Gastrocnemius medialis (tissue), 4 donors: Measurements from ENCODE around the gene RSPH1. TPM values are rescaled to one million over a fixed set of nuclear protein-coding genes. Genes with fewer than 3 reads are reported as not detected.

Experiments
- ATAC-seq, 2 donors: fragments of 150-250 bp; one replicate each; pipeline ENCODE4 v1.9.1; 2016
- DNase-seq, 2 donors: peaks; one replicate each; pipeline ENCODE4 v3.0.0-alpha.2; 2019
- H3K27ac ChIP-seq, 4 donors: fragments of 200-600 bp; sonication (generic); 1 replicate in 1 of 4; 2 replicates in 3 of 4; pipeline ENCODE4 v1.5.1; 2016 to 2018; ENCODE audit warnings: mild to moderate bottlenecking in 2 of 4, moderate library complexity in 1 of 4
- H3K27me3 ChIP-seq, 3 donors: fragments of 200-600 bp; sonication (generic) in 2 of 3; 1 replicate in 1 of 3; 2 replicates in 2 of 3; pipeline versions ENCODE4 v1.5.1 to v1.6.0; 2016 to 2019; ENCODE audit warnings: mild to moderate bottlenecking in 1 of 3, moderate library complexity in 1 of 3
- H3K36me3 ChIP-seq, 2 donors: fragments of 200-600 bp; sonication (generic) in 1 of 2; one replicate each; pipeline ENCODE4 v1.5.1; 2017 to 2018
- H3K4me1 ChIP-seq, 2 donors: fragments of 200-600 bp; sonication (generic) in 1 of 2; one replicate each; pipeline ENCODE4 v1.5.1; 2016 to 2017; ENCODE audit warnings: mild to moderate bottlenecking in 2 of 2
- H3K4me3 ChIP-seq, 4 donors: fragments of 200-600 bp; sonication (generic) in 3 of 4; 1 replicate in 1 of 4; 2 replicates in 3 of 4; pipeline ENCODE4 v1.5.1; 2016 to 2019; ENCODE audit warnings: mild to moderate bottlenecking in 2 of 4
- H3K9me3 ChIP-seq, 3 donors: fragments of 200-600 bp; sonication (generic) in 2 of 3; 1 replicate in 1 of 3; 2 replicates in 2 of 3; pipeline ENCODE4 v1.5.1; 2016 to 2019
- POLR2A ChIP-seq, 2 donors: fragments of 450-650 bp; IDR thresholded peaks; one replicate each; pipeline ENCODE4 v1.6.1; 2017; ENCODE audit warnings: antibody characterized with exemption in 2 of 2, mild to moderate bottlenecking in 2 of 2, moderate library complexity in 2 of 2
- in situ Hi-C, 4 donors: fragments of 200-750 bp; cut with MboI; loops; one replicate each; pipeline versions ENCODE4 v1.15.0 to v1.8.0; 2017; ENCODE audit warnings: low sequenced_read_pairs in 4 of 4
- intact Hi-C: fragments of 100-400 bp; cut with DNase I; formaldehyde crosslinking; loops from one replicate; pipeline ENCODE4 v1.15.1; 2023; ENCODE audit warnings: low total_unique reads
- total RNA-seq, 4 donors: library from RNA; depleted of rRNA; stranded (reverse); fragments of >200 nt; gene quantifications; one replicate each; pipeline versions ENCODE4 v1.1.0 to v1.2.3, GENCODE V29; 2016
- TF ChIP-seq, protein P1 (sequence below), 5 experiments: fragments of 450-650 bp in 3 of 5; fragments of 200-600 bp in 2 of 5; sonication (generic) in 2 of 5; IDR thresholded peaks in 4 of 5; conservative IDR thresholded peaks in 1 of 5; 1 replicate in 4 of 5; 2 replicates in 1 of 5; pipeline ENCODE4 v1.5.1; 2016 to 2019; ENCODE audit warnings: antibody characterized with exemption in 5 of 5, mild to moderate bottlenecking in 3 of 5, moderate library complexity in 3 of 5

The RSPH1 gene
- total RNA-seq, 4 donors from 2014 or later, result 0.29 TPM; not detected in 3

- TF ChIP-seq, protein P1, sequence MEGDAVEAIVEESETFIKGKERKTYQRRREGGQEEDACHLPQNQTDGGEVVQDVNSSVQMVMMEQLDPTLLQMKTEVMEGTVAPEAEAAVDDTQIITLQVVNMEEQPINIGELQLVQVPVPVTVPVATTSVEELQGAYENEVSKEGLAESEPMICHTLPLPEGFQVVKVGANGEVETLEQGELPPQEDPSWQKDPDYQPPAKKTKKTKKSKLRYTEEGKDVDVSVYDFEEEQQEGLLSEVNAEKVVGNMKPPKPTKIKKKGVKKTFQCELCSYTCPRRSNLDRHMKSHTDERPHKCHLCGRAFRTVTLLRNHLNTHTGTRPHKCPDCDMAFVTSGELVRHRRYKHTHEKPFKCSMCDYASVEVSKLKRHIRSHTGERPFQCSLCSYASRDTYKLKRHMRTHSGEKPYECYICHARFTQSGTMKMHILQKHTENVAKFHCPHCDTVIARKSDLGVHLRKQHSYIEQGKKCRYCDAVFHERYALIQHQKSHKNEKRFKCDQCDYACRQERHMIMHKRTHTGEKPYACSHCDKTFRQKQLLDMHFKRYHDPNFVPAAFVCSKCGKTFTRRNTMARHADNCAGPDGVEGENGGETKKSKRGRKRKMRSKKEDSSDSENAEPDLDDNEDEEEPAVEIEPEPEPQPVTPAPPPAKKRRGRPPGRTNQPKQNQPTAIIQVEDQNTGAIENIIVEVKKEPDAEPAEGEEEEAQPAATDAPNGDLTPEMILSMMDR (IDR thresholded peaks at IDR 0.05 in 4 of 5, conservative IDR thresholded peaks at IDR 0.05 in 1 of 5), result no peak
- no peak for TF ChIP-seq POLR2A (IDR thresholded peaks at IDR 0.05)
- DNase-seq, result no peak
- Histone ChIP-seq H3K4me1 (no peaks in the 10 kb centered on the region), H3K27me3 (peaks cover 0 to 17% (median 14%) of the 10 kb centered on the region in 3 donors), H3K27ac (no peak overlapping the region), H3K4me3 (no peak overlapping the region), H3K36me3 (no peaks in the 10 kb centered on the region), H3K9me3 (no peaks in the 10 kb centered on the region)
- ATAC-seq, result no peak
- intact Hi-C loops, result no loop called here
- in situ Hi-C loops, result loop anchor here in 1 of 4 donors (25.0 kb wide), 1 partner anchor 95 kb away; no protein-coding TSS in a partner anchor
Observed at GRCh38 chr21:42432695-42433094, 63.3 kb downstream of the RSPH1 start.

GRCh38 chr21:42431196-42431595 lies 64.8 kb downstream of the RSPH1 start:
- DNase-seq (no peak), ATAC-seq (no peak)
- H3K27me3 ChIP-seq, result peaks cover 0 to 16% (median 13%) of the 10 kb centered on the region in 3 donors
- in situ Hi-C loops (loop anchor here in 1 of 4 donors (25.0 kb wide), 1 partner anchor 94 kb away; no protein-coding TSS in a partner anchor), intact Hi-C loops (no loop called here)
- H3K27ac ChIP-seq, result no peak overlapping the region
- H3K36me3 ChIP-seq, result no peaks in the 10 kb centered on the region
- H3K9me3 ChIP-seq, result no peaks in the 10 kb centered on the region
- H3K4me1 ChIP-seq, result no peaks in the 10 kb centered on the region
- TF ChIP-seq, protein P1 (IDR thresholded peaks at IDR 0.05 in 4 of 5, conservative IDR thresholded peaks at IDR 0.05 in 1 of 5), result no peak
- TF ChIP-seq POLR2A (IDR thresholded peaks at IDR 0.05), result no peak
- H3K4me3 ChIP-seq, result no peak overlapping the region

DNA sequence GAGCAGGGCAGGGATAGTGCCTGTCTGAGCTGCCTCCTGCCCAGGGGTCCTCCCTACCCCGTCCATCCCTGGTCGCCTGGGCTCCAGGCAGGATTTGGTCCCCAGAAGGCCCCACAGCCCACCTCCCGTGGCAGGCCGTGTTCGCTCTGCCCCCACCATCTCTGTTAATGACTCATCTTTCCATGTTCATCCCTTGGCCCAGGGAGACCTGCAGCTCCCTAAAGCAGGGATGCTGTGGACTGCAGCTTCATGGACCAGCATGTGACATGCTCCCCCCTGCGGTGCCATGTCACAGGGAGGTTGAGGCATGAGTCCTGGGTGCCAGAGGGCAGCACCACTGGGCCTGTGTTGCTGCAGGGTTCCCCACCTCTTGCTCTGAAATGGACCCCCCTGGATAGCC lies 65.5 kb downstream of the RSPH1 start:
- H3K27ac ChIP-seq, result no peak overlapping the region
- TF ChIP-seq POLR2A (IDR thresholded peaks at IDR 0.05), result no peak
- H3K27me3 ChIP-seq, result peaks cover 0 to 18% (median 13%) of the 10 kb centered on the region in 3 donors
- H3K4me1 ChIP-seq, result no peaks in the 10 kb centered on the region
- no peak overlapping the region for H3K4me3 ChIP-seq
- in situ Hi-C loops (loop anchor here in 1 of 4 donors (25.0 kb wide), 1 partner anchor 93 kb away; no protein-coding TSS in a partner anchor), intact Hi-C loops (no loop called here)
- H3K9me3 ChIP-seq, result no peaks in the 10 kb centered on the region
- H3K36me3 ChIP-seq, result no peaks in the 10 kb centered on the region
- DNase-seq, result no peak
- ATAC-seq, result no peak

GRCh38 chr21:42429856-42430255 lies 66.2 kb downstream of the RSPH1 start:
- H3K27ac ChIP-seq, result no peak overlapping the region
- in situ Hi-C loops, result loop anchor here in 1 of 4 donors (25.0 kb wide), 1 partner anchor 93 kb away; no protein-coding TSS in a partner anchor
- DNase-seq, result no peak
- H3K27me3 ChIP-seq, result peaks cover 0 to 18% (median 14%) of the 10 kb centered on the region in 3 donors
- H3K4me1 ChIP-seq, result no peaks in the 10 kb centered on the region
- no peaks in the 10 kb centered on the region for H3K36me3 ChIP-seq
- H3K4me3 ChIP-seq, result no peak overlapping the region
- ATAC-seq, result no peak
- no peaks in the 10 kb centered on the region for H3K9me3 ChIP-seq
- TF ChIP-seq, protein P1 (IDR thresholded peaks at IDR 0.05 in 4 of 5, conservative IDR thresholded peaks at IDR 0.05 in 1 of 5), result no peak
- intact Hi-C loops, result no loop called here

GRCh38 chr21:42429021-42429420 lies 67.0 kb downstream of the RSPH1 start:
- peaks cover 0 to 19% (median 13%) of the 10 kb centered on the region in 3 donors for H3K27me3 ChIP-seq
- H3K36me3 ChIP-seq, result no peaks in the 10 kb centered on the region
- no peak overlapping the region for H3K27ac ChIP-seq
- intact Hi-C loops (no loop called here), in situ Hi-C loops (loop anchor here in 1 of 4 donors (25.0 kb wide), 1 partner anchor 92 kb away; no protein-coding TSS in a partner anchor)
- TF ChIP-seq POLR2A (IDR thresholded peaks at IDR 0.05), result no peak
- TF ChIP-seq, protein P1 (IDR thresholded peaks at IDR 0.05 in 4 of 5, conservative IDR thresholded peaks at IDR 0.05 in 1 of 5), result no peak
- no peak for DNase-seq
- H3K4me1 ChIP-seq, result no peaks in the 10 kb centered on the region
- ATAC-seq, result no peak
- no peaks in the 10 kb centered on the region for H3K9me3 ChIP-seq
- H3K4me3 ChIP-seq, result no peak overlapping the region
